ENCODE measurements around the gene MST1.

GRCh38 chr3:49658711-49659110 lies 30.6 kb downstream of the MST1 start:
- TF ChIP-seq CTCF (IDR thresholded peaks at IDR 0.05) (no peak), POLR2A (IDR thresholded peaks at IDR 0.05) (no peak), POLR2AphosphoS5 (IDR thresholded peaks at IDR 0.05) (no peak)

Data from breast epithelium (tissue), 3 donors.